Astrocyte of the spinal cord (primary cell): ENCODE results near the gene RC3H1.

ENCODE experiments used
- DNase-seq: peaks from one replicate; pipeline ENCODE4 v3.0.0; 2011; ENCODE audit warnings: low read depth, low spot score
- H3K4me3 ChIP-seq: 2 replicates; pipeline ENCODE4 v1.5.1; 2011; ENCODE audit warnings: low read depth, mild to moderate bottlenecking, low read length, moderate library complexity
- in situ Hi-C: cut with HindIII; loops from 2 replicates; pipeline ENCODE4 v1.10.0; 2017; ENCODE audit warnings: low sequenced_read_pairs
- TF ChIP-seq, protein P1 (sequence below): IDR thresholded peaks from 2 replicates; pipeline ENCODE4 v1.5.1; 2012; ENCODE audit warnings: low read depth, mild to moderate bottlenecking, low read length, inconsistent platforms

Gene RC3H1

GRCh38 chr1:173889885-173890284, 132.3 kb downstream of the RC3H1 start:
- no peak for DNase-seq
- in situ Hi-C loops = no loop called here
- TF ChIP-seq, protein P1, sequence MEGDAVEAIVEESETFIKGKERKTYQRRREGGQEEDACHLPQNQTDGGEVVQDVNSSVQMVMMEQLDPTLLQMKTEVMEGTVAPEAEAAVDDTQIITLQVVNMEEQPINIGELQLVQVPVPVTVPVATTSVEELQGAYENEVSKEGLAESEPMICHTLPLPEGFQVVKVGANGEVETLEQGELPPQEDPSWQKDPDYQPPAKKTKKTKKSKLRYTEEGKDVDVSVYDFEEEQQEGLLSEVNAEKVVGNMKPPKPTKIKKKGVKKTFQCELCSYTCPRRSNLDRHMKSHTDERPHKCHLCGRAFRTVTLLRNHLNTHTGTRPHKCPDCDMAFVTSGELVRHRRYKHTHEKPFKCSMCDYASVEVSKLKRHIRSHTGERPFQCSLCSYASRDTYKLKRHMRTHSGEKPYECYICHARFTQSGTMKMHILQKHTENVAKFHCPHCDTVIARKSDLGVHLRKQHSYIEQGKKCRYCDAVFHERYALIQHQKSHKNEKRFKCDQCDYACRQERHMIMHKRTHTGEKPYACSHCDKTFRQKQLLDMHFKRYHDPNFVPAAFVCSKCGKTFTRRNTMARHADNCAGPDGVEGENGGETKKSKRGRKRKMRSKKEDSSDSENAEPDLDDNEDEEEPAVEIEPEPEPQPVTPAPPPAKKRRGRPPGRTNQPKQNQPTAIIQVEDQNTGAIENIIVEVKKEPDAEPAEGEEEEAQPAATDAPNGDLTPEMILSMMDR = no peak
- H3K4me3 ChIP-seq = no peak overlapping the region

DNA sequence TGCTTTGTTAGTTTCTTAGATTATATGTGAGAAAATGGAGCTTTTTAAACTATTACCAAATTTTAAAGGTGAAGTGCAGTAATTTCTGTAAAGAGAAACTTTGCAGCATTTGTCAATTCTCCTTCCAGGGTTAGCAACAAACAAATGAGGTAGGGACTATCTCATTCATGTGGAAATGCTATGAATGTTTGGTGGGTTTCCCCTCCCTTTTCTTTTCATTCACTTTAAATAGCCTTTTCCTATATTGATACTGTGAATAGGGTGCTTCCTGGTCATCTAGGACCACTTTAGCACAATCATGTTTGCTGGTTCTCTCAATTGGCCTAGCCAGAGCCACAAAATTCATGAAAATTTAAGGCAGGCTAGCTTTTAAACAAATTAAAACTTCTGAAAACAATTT, 133.4 kb downstream of the RC3H1 start:
- TF ChIP-seq, protein P1 = no peak
- DNase-seq = no peak
- in situ Hi-C loops = no loop called here
- no peak overlapping the region for H3K4me3 ChIP-seq

- TF ChIP-seq, protein P1 = no peak
- in situ Hi-C loops = no loop called here
- no peak overlapping the region for H3K4me3 ChIP-seq
- no peak for DNase-seq
These were observed 134.5 kb downstream of the RC3H1 start for GRCh38 chr1:173887627-173888026.

DNA sequence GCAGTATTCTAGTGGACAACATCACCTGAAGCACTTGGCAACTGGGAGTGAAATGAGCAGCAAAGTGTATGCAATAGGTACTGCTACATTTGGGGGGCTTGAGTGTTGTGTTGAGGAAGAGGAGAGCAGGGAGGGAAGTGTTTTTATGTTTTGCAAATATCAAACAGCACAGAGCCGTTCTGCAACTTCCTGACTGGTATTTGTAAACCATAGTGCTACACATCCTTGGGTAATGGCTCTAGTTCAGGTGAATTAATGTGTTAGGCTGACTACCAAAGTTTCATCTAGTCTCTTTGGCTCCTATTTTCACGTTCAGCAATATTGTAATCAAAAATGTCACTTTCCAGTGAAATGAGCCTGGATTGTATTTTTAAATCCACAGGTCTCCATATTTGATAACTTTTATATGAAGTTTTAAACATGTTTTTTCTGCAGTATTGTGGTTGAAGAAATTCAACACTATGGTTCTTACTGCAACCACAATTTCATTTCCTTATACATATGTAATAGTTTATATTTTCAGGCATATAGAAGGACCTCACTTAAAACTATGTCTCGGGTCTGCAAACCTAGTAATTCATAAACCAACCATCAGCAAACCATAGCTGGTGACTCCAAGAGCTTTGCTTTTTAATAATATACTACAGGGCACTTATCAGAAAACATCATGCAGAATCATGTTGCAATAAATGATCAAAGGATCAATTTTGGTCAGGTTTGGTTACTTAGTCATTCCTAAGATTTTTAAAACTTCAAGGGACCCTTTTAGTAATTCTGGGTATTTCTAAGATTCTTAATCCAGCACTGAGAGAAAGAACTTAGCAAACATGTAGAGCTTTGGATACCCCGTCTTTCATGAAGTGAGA, 135.2 kb downstream of the RC3H1 start:
- DNase-seq = no peak
- in situ Hi-C loops = no loop called here
- TF ChIP-seq, protein P1 = no peak
- no peak overlapping the region for H3K4me3 ChIP-seq

- H3K4me3 ChIP-seq = no peak overlapping the region
- in situ Hi-C loops = no loop called here
These were observed 137.5 kb downstream of the RC3H1 start for GRCh38 chr1:173884701-173885100.

More at GRCh38 chr1:173884701-173885100, 137.5 kb downstream of the RC3H1 start:
- TF ChIP-seq, protein P1 = no peak
- DNase-seq = no peak
